ENCODE data around the gene OR8B3.

The OR8B3 gene

DNA sequence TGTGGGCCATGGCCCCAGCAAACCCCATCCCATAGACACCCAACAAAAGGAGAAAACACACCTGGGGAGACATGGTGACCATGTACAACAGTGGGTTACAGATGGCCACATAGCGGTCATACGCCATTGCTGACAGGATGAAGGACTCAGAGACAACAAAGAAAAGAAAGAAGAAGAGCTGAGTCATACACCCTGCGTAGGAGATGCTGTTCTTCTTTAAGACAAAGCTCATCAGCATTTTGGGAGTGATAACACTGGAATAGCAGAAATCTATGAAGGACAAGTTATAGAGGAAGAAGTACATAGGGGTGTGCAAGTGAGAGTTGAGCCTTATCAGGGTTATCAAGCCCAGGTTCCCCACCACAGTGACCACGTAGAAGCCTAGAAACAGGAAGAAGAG lies 41.8 kb upstream of the OR8B3 start:
- H3K4me3 ChIP-seq (ENCODE audit: control insufficient read depth, low read depth, low read length) = no peak overlapping the region
- DNase-seq (ENCODE audit: low read depth) = no peak
- TF ChIP-seq, protein P1, sequence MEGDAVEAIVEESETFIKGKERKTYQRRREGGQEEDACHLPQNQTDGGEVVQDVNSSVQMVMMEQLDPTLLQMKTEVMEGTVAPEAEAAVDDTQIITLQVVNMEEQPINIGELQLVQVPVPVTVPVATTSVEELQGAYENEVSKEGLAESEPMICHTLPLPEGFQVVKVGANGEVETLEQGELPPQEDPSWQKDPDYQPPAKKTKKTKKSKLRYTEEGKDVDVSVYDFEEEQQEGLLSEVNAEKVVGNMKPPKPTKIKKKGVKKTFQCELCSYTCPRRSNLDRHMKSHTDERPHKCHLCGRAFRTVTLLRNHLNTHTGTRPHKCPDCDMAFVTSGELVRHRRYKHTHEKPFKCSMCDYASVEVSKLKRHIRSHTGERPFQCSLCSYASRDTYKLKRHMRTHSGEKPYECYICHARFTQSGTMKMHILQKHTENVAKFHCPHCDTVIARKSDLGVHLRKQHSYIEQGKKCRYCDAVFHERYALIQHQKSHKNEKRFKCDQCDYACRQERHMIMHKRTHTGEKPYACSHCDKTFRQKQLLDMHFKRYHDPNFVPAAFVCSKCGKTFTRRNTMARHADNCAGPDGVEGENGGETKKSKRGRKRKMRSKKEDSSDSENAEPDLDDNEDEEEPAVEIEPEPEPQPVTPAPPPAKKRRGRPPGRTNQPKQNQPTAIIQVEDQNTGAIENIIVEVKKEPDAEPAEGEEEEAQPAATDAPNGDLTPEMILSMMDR (IDR thresholded peaks at IDR 0.05; ENCODE audit: control insufficient read depth, insufficient read depth, low read depth, low read length, missing control alignments) = no peak

DNA sequence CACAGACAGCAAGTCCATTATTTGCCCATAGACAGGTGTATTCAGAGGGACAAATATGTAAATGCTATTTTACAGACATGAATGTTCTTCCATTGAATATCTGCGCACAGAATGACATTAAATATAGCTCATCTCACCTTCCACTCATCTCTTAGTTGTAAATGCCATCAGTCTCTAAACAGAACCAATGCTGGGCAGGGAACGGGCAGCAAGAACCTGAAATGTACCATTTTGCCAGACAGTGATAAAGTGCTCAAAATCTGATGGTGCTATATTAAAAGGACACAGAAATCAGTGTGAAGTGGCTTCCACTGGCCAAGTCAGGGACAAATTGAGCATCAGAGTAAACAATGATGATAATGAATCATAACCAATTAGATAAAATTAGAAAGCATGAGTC lies 35.9 kb upstream of the OR8B3 start:
- H3K4me3 ChIP-seq (ENCODE audit: control insufficient read depth, low read depth, low read length) = no peak overlapping the region
- TF ChIP-seq, protein P1 (IDR thresholded peaks at IDR 0.05; ENCODE audit: control insufficient read depth, insufficient read depth, low read depth, low read length, missing control alignments) = no peak
- DNase-seq (ENCODE audit: low read depth) = no peak

DNA sequence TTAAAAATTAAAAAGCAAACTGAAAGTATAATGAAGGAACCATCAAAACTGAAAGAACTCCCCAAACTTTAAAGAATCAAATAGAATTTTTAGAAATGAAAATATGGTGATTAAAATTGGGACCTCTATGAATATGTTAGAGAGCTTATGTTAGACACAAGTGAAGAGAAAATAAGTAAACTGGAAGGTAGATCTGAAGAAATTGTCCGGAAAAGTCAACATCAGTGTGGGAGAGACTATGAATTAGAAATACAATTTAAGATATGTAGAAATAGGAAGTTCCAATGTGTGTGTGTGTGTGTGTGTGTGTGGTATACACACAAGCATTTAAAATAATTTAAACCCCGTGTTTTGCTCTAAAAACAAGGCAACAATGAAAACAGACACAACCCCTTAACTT lies 30.8 kb upstream of the OR8B3 start:
- TF ChIP-seq, protein P1 (IDR thresholded peaks at IDR 0.05; ENCODE audit: control insufficient read depth, insufficient read depth, low read depth, low read length, missing control alignments) = no peak
- DNase-seq (ENCODE audit: low read depth) = no peak
- no peak overlapping the region for H3K4me3 ChIP-seq (ENCODE audit: control insufficient read depth, low read depth, low read length)

DNA sequence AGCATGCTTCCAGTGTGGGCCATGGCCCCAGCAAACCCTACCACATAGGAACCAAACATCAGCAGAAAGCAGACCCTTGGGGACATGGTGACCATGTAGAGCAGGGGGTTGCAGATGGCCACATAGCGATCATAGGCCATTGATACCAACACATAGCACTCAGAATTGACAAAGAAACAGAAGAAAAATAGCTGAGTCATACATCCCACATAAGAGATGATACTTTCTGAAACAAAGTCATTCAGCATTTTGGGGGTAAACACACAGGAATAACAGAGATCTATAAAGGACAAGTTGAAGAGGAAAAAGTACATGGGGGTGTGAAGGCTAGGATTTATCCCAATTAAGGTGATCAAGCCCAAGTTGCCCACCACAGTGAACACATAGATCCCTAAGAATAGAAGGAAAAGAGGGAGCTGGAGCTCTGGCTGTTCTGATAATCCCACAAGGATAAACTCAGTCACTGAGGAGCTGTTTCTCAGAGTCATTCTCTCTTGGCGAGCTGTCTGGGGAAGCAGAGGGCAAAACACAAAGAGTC lies 25.6 kb upstream of the OR8B3 start, which contains the start of gene OR8B4:
OR8B4 (minus strand) TSS at position 488 of the 538 bp plus-strand sequence; CDS start at position 488, 0 bp downstream.
- TF ChIP-seq, protein P1 (IDR thresholded peaks at IDR 0.05; ENCODE audit: control insufficient read depth, insufficient read depth, low read depth, low read length, missing control alignments) = no peak
- DNase-seq (ENCODE audit: low read depth) = no peak
- H3K4me3 ChIP-seq (ENCODE audit: control insufficient read depth, low read depth, low read length) = no peak within 1 kb of the TSS

DNA sequence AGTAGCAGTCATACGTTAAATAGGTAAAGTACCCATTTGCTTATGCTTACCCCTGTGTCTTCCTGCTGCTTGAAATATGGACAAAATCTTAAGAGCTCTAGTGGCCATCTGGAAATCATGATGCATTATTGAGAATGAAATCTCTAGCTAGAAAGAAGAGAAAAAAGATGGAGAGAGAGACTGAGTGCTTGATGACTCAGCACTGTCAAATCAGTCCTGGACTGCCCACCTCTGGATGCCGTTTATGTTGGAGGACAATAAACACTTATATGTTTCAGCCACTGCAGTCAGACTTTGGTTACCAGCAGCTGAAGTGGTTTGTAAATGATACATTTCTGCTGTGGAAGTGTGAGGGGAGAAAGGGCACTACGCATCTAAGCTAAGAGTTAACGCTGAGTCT lies 22.2 kb upstream of the OR8B3 start:
- no peak for DNase-seq (ENCODE audit: low read depth)
- TF ChIP-seq, protein P1 (IDR thresholded peaks at IDR 0.05; ENCODE audit: control insufficient read depth, insufficient read depth, low read depth, low read length, missing control alignments) = no peak
- H3K4me3 ChIP-seq (ENCODE audit: control insufficient read depth, low read depth, low read length) = no peak overlapping the region

DNA sequence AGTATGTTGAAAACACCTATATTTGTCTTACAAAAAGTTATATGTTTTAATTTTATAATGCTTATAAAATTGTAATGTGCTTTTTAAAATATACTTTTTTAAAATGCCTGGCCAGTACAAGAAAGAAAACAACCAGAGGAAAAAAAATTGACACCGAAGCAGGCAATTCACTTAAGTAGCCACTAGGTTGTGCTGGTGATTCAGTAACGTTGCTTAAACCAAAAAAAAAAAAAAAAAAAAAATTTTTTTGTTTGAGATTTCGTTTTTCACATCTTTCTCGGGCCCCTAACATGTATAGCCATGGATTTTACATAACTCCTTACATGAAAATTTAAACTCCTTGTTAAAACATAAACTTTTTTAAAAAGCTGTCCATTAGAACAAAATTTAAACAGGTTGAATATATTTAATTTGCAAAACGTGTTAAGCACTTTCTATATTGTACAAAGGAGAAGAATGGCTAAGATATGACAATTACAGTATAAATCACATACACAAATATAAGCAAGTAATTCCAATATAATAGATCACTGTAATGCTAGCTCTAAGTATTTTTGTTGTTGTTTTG lies 16.6 kb upstream of the OR8B3 start:
- peak; percentile 20 for DNase-seq (ENCODE audit: low read depth)

More for the DNA sequence above, 16.6 kb upstream of the OR8B3 start:
- TF ChIP-seq, protein P1 (IDR thresholded peaks at IDR 0.05; ENCODE audit: control insufficient read depth, insufficient read depth, low read depth, low read length, missing control alignments) = peak; percentile 61
- H3K4me3 ChIP-seq (ENCODE audit: control insufficient read depth, low read depth, low read length) = no peak overlapping the region
